Cortex of kidney (tissue), 1 donor: ENCODE results near the gene RAI14.

Source experiments
- DNase-seq: peaks from one replicate; lab custom pipeline; 2025; lab: John Stamatoyannopoulos, UW

Gene RAI14

DNA sequence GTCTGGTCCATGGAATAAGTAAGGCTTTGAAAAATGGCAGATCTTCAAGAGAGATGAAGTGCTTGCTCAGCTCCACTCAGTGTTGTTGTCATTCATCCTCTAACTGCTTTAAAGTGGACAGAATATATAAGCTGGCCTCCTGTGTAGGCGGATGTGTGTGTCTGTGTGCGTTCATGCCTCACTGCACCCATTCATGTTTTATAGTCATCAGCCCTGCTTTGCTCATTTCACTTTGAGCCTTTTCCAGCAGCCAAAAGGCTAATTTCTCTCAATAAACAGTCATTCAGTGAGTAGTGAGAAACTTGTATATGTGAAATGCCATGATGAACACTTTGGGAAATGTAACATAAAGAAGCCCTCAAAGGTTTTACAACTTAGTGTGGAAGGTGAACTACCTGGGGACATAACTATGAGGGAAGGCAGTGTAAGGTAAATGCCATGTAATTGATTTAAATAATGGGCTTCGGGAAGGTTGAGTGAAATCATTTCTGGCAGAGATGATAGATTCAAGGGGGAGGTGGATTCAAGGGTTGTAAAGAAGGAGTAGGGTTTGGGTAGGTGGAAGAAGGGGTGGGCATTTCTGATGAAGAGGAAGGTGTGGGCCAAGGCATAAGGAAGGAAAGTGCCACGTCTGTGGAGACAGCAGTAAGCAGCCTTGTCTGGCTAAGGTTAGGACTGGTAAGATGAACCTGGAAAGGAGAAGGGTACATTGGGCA is 198.5 kb downstream of the RAI14 start:
- DNase-seq: no peak

DNA sequence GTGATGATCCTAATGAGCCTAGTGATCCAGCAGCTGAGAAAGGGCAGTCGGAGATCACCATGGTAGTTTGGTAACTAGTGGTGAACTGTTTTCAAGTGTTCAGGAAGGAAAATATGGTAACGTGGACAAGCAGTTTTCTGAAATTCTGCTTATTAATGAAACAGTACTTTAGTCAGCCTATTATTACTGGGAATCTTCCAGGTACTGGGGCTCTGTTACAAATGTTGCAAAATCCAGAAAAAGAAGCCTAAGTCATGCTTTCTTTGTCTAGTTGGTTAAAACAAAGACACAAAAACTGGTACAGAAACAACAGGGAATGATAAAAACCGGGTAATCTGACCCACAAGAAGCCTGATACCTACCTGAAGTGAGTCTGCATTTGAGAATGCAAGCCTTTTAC is 201.0 kb downstream of the RAI14 start:
- no peak for DNase-seq

DNA sequence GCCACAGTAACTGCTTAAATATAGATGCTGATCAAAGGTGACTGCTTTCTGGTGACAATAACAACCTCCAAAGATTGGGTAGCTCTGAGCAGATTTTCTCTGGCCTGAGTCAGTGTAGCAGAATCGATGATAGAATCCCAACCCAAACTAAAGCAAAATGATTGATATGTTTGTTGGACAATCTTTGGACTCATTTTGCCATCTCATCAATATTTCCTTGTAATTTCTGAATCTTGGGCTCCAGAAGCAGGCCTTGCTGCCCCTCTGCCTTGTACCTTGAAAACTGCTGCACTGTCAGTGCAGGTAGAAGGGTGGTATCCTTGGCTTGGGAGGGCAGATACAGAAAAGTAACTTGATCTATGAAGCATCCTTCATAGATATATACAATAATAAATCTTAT is 201.8 kb downstream of the RAI14 start:
- no peak for DNase-seq

DNA sequence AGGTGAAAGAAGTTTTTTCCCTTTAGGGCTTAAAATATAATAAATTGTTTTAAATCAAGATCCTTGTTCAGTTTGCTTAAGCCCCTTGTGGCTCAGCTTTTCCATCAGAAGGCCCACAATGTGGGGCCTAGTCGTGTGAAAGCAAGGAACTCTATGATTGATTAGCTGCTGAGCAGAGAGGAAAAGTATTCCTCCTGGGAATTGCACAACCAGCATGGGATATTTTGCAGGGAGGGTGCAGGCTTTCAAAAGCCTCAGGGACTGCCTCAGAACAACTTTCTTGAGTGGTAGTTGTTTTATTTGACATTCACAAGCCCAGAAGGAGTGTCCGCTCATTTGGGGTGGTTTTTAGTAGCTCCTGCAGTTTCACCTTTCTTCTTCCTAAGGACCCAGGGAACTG is 202.7 kb downstream of the RAI14 start:
- no peak for DNase-seq

DNA sequence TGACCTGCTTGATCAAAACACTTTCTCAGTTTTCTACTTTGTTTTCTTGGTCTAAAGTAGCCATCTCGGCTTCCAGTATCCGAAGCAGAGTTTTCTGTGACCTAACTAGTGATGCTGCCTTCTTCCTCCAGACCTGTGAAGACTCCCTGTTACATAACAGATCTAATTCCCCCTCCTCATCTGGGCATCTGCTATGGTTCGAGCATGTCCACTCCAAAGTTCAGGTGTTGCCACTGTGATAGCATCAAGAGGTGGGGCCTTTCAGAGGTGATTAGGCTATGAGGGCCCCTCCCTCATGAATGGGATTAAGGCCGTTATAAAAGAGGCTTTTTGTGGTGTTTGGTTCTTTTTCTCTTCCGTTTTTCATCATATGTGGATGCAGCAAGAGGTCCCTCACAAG is 203.1 kb downstream of the RAI14 start:
- DNase-seq: no peak

- no peak for DNase-seq
Measured at GRCh38 chr5:34863946-34864345, 207.8 kb downstream of the RAI14 start.

DNA sequence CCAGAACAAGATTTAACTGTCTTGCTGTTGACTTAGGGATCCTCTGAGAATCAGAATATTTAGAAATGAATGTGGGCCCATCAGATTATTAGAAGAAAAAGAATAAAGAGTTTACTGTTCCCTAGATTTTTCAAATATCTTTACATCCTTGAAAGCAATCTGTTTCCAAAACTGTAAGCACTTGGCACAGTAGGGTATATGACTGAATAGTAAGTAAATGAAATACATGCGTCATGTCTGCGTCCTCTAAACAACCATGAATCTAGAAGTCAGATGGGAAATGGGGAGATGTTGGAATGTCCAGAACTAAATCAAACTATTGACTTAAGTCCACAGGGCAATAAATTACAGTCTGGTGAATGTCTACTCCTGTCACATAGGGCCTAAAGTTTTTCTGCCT is 209.0 kb downstream of the RAI14 start:
- no peak for DNase-seq

DNA sequence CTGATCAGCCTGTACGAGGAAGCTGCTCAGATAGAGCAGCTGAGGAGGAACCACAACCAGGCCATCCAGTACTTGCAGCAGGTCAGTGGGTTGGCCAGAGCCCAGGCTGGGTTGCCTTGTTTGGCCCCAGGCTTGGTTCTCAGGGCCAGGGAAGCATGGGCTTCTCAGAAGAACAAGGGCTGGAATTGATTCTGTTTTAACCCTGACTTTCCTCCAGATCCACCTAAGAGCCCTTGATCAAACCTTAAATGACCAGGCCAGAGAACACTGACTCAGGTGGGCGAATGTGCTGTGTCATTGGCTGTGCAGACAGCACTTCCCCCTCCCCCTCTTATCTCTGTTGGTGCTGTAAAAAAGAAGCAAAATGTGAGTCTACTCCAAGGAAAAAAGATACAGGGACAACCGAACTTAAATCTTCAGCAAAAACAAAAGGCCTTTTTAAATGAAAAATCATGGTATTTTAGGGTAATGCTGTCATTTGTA is 210.9 kb downstream of the RAI14 start:
- no peak for DNase-seq

DNA sequence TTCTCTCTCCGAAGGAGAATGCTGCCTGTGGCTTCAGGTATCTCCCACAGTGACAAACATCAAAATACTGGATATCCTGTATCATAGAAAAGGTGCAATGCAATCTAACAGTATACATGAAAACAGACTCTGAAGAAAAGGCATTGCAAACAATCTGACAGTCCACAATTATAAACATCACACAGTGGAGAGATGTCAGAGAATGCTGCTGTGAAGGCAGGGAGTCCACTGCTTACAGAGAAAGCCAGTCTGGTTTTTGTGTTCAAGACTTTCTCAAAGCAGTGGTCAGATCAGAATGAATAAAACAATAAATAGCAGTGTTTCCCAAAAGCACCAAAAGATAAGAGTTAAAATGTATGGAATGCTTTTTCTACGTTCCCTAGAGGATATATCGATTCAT is 211.5 kb downstream of the RAI14 start:
- no peak for DNase-seq

- DNase-seq: no peak
Measured at GRCh38 chr5:34868791-34869190, 212.7 kb downstream of the RAI14 start.

GRCh38 chr5:34869256-34869655 is 213.1 kb downstream of the RAI14 start:
- no peak for DNase-seq

- DNase-seq: no peak
Measured at GRCh38 chr5:34870382-34870781, 214.3 kb downstream of the RAI14 start.

GRCh38 chr5:34876275-34876674 is 220.1 kb downstream of the RAI14 start:
- DNase-seq: no peak

- DNase-seq: no peak
Measured at GRCh38 chr5:34881246-34881645, 225.1 kb downstream of the RAI14 start.
